ENCODE measurements around the gene FAM217A. TPM values are rescaled to one million over a fixed set of nuclear protein-coding genes. Genes with fewer than 3 reads are reported as not detected.

Gene FAM217A
- total and polyA plus RNA-seq, 2 of the 8 experiments (the other 6 are each of a cell fraction or from before 2014, with no cell fraction given) = 0.03 TPM; not detected in 1

- TF ChIP-seq NANOG (IDR thresholded peaks at IDR 0.05; ENCODE audit: insufficient read depth, low read depth, low read length, poor library complexity, severe bottlenecking) = no peak
- no peak for TF ChIP-seq TAF7 (optimal IDR thresholded peaks at IDR 0.05; ENCODE audit: borderline replicate concordance, low read depth, low read length)
- TF ChIP-seq CBX8 (IDR thresholded peaks at IDR 0.05; ENCODE audit: borderline replicate concordance, low read depth, low read length) = no peak
- no peak for TF ChIP-seq KDM1A (IDR thresholded peaks at IDR 0.05; ENCODE audit: borderline replicate concordance, low read length)
These were observed 9.8 kb upstream of the FAM217A start (continued) for GRCh38 chr6:4088704-4089103.

Measured in H1 (cell line).